Panc1 (cell line): ENCODE data around the gene WFS1.

ENCODE experiments used
- POLR2AphosphoS5 ChIP-seq: IDR thresholded peaks from 2 replicates; pipeline ENCODE4 v1.6.1; 2012; ENCODE audit warnings: mild to moderate bottlenecking, low read depth, low read length, moderate library complexity
- SIN3A ChIP-seq: IDR thresholded peaks from 2 replicates; pipeline ENCODE4 v1.6.1; 2012; ENCODE audit warnings: low read depth, mild to moderate bottlenecking, low read length, moderate library complexity, borderline replicate concordance; ENCODE audit not compliant: insufficient read depth
- TCF7L2 ChIP-seq: IDR thresholded peaks from 2 replicates; pipeline ENCODE4 v1.6.1; 2011; ENCODE audit warnings: mild to moderate bottlenecking, low read depth, low read length, inconsistent platforms
- TF ChIP-seq, protein P1 (sequence below): fragments of 450-650 bp; IDR thresholded peaks from 2 replicates; pipeline ENCODE4 v1.5.1; 2017; ENCODE audit warnings: mild to moderate bottlenecking
- TF ChIP-seq, protein P2 (sequence below), 2 experiments: IDR thresholded peaks; 2 replicates each; pipeline ENCODE4 v1.6.1; 2011 to 2012; ENCODE audit warnings: low read depth in 2 of 2, control low read depth in 1 of 2, low read length in 1 of 2, mild to moderate bottlenecking in 1 of 2, moderate library complexity in 1 of 2; ENCODE audit not compliant: insufficient read depth in 1 of 2

DNA sequence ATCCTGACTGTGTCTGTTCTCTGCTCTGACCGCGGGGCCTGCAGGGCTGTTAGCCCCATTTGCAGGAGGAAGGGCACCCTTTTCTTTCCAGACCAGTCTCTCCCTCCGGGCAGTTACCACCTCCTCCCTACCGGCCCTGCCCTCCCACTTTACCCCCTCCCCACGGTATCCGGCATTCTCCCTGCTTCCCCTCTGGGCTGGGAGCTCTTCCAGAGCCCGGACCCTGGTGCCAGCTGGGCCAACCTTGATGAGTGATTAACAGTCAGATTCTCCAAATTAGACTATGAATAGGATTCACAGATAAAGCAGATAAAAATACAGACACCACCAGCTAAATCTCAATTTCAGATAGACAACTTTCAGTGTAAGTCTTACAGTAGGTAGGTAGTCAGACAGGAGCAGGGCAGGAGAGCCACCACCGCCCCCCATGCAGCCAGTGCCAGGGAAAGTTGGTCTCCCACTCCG, 23.4 kb upstream of the WFS1 start:
- TF ChIP-seq, protein P1, sequence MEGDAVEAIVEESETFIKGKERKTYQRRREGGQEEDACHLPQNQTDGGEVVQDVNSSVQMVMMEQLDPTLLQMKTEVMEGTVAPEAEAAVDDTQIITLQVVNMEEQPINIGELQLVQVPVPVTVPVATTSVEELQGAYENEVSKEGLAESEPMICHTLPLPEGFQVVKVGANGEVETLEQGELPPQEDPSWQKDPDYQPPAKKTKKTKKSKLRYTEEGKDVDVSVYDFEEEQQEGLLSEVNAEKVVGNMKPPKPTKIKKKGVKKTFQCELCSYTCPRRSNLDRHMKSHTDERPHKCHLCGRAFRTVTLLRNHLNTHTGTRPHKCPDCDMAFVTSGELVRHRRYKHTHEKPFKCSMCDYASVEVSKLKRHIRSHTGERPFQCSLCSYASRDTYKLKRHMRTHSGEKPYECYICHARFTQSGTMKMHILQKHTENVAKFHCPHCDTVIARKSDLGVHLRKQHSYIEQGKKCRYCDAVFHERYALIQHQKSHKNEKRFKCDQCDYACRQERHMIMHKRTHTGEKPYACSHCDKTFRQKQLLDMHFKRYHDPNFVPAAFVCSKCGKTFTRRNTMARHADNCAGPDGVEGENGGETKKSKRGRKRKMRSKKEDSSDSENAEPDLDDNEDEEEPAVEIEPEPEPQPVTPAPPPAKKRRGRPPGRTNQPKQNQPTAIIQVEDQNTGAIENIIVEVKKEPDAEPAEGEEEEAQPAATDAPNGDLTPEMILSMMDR, result no peak
- no peak for TF ChIP-seq POLR2AphosphoS5
- TF ChIP-seq SIN3A, result no peak
- TF ChIP-seq TCF7L2, result no peak
- TF ChIP-seq, protein P2, sequence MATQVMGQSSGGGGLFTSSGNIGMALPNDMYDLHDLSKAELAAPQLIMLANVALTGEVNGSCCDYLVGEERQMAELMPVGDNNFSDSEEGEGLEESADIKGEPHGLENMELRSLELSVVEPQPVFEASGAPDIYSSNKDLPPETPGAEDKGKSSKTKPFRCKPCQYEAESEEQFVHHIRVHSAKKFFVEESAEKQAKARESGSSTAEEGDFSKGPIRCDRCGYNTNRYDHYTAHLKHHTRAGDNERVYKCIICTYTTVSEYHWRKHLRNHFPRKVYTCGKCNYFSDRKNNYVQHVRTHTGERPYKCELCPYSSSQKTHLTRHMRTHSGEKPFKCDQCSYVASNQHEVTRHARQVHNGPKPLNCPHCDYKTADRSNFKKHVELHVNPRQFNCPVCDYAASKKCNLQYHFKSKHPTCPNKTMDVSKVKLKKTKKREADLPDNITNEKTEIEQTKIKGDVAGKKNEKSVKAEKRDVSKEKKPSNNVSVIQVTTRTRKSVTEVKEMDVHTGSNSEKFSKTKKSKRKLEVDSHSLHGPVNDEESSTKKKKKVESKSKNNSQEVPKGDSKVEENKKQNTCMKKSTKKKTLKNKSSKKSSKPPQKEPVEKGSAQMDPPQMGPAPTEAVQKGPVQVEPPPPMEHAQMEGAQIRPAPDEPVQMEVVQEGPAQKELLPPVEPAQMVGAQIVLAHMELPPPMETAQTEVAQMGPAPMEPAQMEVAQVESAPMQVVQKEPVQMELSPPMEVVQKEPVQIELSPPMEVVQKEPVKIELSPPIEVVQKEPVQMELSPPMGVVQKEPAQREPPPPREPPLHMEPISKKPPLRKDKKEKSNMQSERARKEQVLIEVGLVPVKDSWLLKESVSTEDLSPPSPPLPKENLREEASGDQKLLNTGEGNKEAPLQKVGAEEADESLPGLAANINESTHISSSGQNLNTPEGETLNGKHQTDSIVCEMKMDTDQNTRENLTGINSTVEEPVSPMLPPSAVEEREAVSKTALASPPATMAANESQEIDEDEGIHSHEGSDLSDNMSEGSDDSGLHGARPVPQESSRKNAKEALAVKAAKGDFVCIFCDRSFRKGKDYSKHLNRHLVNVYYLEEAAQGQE (IDR thresholded peaks at IDR 0.05; ENCODE audit: insufficient read depth in 1 of 2, low read depth in 2 of 2, low read length in 1 of 2), result no peak
